GM10847 (cell line): Measurements from ENCODE around the gene CPZ.

Experiments
- POLR2A ChIP-seq: IDR thresholded peaks from 2 replicates; pipeline ENCODE4 v1.6.1; 2011; ENCODE audit not compliant: insufficient read length; ENCODE audit errors: extremely low read depth

CPZ gene

GRCh38 chr4:8645753-8646124 lies 53.2 kb downstream of the CPZ start:
- TF ChIP-seq POLR2A, result no peak

- no peak for TF ChIP-seq POLR2A
These were observed 53.9 kb downstream of the CPZ start for GRCh38 chr4:8646296-8647093.

GRCh38 chr4:8647094-8647570 lies 54.6 kb downstream of the CPZ start:
- no peak for TF ChIP-seq POLR2A

- no peak for TF ChIP-seq POLR2A
These were observed 55.1 kb downstream of the CPZ start for GRCh38 chr4:8647626-8648025.

- TF ChIP-seq POLR2A, result no peak
These were observed 55.7 kb downstream of the CPZ start for GRCh38 chr4:8648296-8648695.

- no peak for TF ChIP-seq POLR2A
These were observed 56.5 kb downstream of the CPZ start for GRCh38 chr4:8648816-8649630.

- no peak for TF ChIP-seq POLR2A
These were observed 57.2 kb downstream of the CPZ start for GRCh38 chr4:8649631-8650361.

- TF ChIP-seq POLR2A, result no peak
These were observed 59.2 kb downstream of the CPZ start for GRCh38 chr4:8651661-8652180.

- no peak for TF ChIP-seq POLR2A
These were observed 59.9 kb downstream of the CPZ start for GRCh38 chr4:8652181-8653078.

GRCh38 chr4:8653326-8654000 lies 60.9 kb downstream of the CPZ start:
- TF ChIP-seq POLR2A, result no peak

GRCh38 chr4:8655411-8656184 lies 63.0 kb downstream of the CPZ start:
- no peak for TF ChIP-seq POLR2A

GRCh38 chr4:8656185-8656517 lies 63.6 kb downstream of the CPZ start:
- no peak for TF ChIP-seq POLR2A

GRCh38 chr4:8656711-8657380 lies 64.3 kb downstream of the CPZ start:
- no peak for TF ChIP-seq POLR2A
